ENCODE data around the gene CTIF. TPM values are rescaled to one million over a fixed set of nuclear protein-coding genes. Genes with fewer than 3 reads are reported as not detected.

The CTIF gene
- total and polyA plus RNA-seq, 5 donors: 41.0 to 78.2 (median 48.5) TPM

DNA sequence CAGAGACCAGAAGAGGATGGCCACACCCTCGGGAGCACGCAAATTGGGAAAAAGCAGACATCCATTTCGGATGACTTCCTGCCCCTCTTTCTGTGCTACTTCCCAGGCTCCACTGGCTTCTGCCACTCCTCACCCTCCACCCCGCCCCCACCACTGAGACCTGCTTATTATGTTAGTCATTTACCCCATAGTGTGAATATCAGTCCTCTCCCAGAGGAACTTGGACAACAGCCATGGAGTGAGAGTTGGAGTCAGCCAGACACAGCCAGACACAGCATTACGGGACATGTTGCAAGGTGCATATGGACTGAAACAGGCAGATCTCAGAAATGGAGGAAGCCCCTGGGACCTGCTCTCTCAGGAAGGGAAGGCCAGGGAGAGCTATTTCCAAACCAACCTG, 51.8 kb downstream of the CTIF start:
- no peak for DNase-seq
- WGBS: 75% methylated on average over 5 of the region's 5 CpGs
- intact Hi-C loops (cut with DNase I): no loop called here
- H3K9me3 ChIP-seq (ENCODE audit: control insufficient read depth, low read length): no peaks in the 10 kb centered on the region
- no peaks in the 10 kb centered on the region for H3K27me3 ChIP-seq (ENCODE audit: control insufficient read depth, insufficient read depth)
- peak in 1 of 2 donors; percentile 55 for ATAC-seq
- H3K4me1 ChIP-seq (ENCODE audit: control insufficient read depth, insufficient read depth, low read length): peaks cover 11% of the 10 kb centered on the region
- no peak overlapping the region for H3K4me3 ChIP-seq (ENCODE audit: low read length)
- peak overlapping the region; percentile 73 for H3K27ac ChIP-seq (ENCODE audit: low read length)

DNA sequence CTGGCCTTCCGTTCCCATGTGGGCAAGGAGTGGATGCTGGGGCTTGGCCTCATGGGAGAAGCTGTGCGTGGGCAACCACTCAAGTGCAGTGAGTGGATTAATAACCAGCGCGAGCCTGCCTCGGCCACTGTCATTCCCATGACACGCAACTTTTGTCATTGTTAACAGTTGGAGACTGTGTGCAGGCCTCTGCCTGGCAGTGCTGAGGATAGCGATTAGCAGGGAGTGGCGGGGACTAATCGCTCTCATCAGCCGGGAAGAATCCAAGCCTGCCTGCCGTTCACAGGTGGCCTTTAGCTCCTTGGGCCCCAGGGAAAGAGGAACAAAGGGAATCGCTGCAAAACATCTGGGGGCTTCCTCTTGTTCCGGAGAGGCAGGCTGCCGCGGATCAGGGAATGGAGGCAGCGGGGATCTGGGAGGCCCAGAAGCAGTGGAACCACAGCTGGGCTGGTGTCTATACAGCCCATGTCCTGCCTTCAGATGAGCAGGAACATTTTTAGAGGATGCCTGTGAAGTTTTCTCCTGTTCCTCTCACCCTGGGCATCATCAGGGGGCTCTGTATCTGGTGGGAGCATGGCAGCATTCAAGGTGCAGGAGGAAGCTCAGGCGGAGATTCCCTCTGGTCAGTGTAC, 53.8 kb downstream of the CTIF start:
- DNase-seq (no peak), ATAC-seq (no peak)
- no peaks in the 10 kb centered on the region for H3K9me3 ChIP-seq (ENCODE audit: control insufficient read depth, low read length)
- intact Hi-C loops (cut with DNase I): no loop called here
- peak overlapping the region; percentile 14 for H3K27ac ChIP-seq (ENCODE audit: low read length)
- WGBS: 78% methylated on average over 17 of the region's 17 CpGs
- no peak overlapping the region for H3K4me3 ChIP-seq (ENCODE audit: low read length)
- H3K27me3 ChIP-seq (ENCODE audit: control insufficient read depth, insufficient read depth): no peaks in the 10 kb centered on the region
- peaks cover 11% of the 10 kb centered on the region for H3K4me1 ChIP-seq (ENCODE audit: control insufficient read depth, insufficient read depth, low read length)

DNA sequence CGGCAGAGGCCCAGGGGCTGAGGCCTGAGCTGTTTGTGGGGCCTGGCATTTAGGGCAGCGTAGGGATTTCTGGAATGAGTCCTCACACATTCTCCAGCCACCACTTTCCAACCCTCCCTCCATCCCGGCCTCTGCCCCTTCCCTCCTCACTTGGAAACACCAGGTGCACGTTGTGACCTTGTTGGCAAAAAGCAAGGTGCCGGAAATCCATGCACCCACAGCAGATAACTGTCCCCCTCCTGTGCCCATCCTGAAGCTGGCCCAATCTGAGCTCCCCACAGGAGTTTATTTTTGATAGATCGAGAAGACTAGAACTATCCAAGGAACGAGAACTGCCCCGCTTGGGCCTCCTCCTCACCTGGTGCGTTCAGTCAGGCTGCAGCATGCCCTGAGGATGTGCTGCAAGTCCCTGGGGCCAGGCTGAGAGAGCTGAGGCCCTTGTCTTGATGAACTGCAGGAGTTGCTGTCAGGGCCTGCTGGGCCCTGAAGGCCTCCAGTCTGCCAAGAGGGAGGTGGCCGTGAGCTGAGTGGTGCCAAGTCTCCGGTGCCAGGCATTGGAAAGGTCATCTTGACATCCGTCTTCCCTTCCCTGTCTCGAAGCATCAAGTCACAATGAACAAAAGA, 55.8 kb downstream of the CTIF start:
- no peaks in the 10 kb centered on the region for H3K9me3 ChIP-seq (ENCODE audit: control insufficient read depth, low read length)
- intact Hi-C loops (cut with DNase I): no loop called here
- H3K27ac ChIP-seq (ENCODE audit: low read length): peak overlapping the region; percentile 55
- peak in 2 of 3 donors; percentile 50 to 73 for DNase-seq
- H3K4me1 ChIP-seq (ENCODE audit: control insufficient read depth, insufficient read depth, low read length): peaks cover 14% of the 10 kb centered on the region
- WGBS: 69% methylated on average over 13 of the region's 13 CpGs
- H3K4me3 ChIP-seq (ENCODE audit: low read length): no peak overlapping the region
- ATAC-seq: peak; percentile 42 to 62
- H3K27me3 ChIP-seq (ENCODE audit: control insufficient read depth, insufficient read depth): no peaks in the 10 kb centered on the region

DNA sequence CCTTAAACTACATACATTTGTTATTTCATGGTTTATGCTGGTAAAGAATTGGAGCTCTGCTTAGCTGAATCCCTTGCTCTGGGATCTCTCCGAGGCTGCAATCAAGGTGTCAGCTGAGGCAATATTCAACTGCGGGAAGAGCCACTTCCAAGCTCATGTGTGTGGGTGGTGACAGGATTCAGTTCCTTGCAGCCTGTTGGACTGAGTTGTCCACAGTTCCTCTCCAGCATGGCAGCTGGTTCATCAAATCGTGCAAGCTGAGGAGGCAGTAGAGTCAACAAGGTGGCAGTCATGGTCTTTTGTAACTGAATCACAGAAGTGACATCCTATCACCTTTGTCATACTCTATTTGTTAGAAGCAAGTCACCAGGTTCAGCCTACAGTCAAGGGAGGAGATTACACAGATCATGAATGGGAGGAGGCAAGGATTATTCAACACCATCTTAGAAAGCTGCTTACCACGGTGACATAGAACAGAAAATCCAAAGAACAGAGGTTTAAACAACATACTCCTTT, 56.9 kb downstream of the CTIF start:
- H3K4me3 ChIP-seq (ENCODE audit: low read length): no peak overlapping the region
- no peaks in the 10 kb centered on the region for H3K9me3 ChIP-seq (ENCODE audit: control insufficient read depth, low read length)
- ATAC-seq: no peak
- peak overlapping the region; percentile 23 for H3K27ac ChIP-seq (ENCODE audit: low read length)
- no peak for DNase-seq
- WGBS: 93% methylated on average over 4 of the region's 4 CpGs
- H3K27me3 ChIP-seq (ENCODE audit: control insufficient read depth, insufficient read depth): no peaks in the 10 kb centered on the region
- intact Hi-C loops (cut with DNase I): no loop called here
- peaks cover 15% of the 10 kb centered on the region for H3K4me1 ChIP-seq (ENCODE audit: control insufficient read depth, insufficient read depth, low read length)

DNA sequence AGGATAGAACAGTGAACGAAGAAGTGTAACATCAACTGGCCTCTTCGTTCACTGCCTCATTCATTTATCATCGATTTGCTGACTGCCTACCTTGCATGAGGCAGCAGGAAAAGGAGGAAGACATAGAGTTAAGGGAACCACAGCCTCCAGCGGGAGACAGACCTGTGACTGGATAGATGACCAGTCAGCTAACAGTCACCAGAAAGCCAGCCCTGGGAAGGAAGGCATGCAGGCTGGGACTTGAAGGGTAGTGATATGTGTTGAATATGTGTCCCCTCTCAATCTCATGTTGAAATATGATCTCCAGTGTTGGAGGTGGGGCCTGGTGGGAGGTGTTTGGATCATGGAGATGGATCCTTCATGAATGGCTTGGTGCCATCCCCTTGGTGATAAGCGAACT, 58.3 kb downstream of the CTIF start:
- Histone ChIP-seq H3K9me3 (ENCODE audit: control insufficient read depth, low read length) (no peaks in the 10 kb centered on the region), H3K4me3 (ENCODE audit: low read length) (no peak overlapping the region), H3K4me1 (ENCODE audit: control insufficient read depth, insufficient read depth, low read length) (peaks cover 15% of the 10 kb centered on the region), H3K27me3 (ENCODE audit: control insufficient read depth, insufficient read depth) (no peaks in the 10 kb centered on the region), H3K27ac (ENCODE audit: low read length) (peak overlapping the region; percentile 33)
- ATAC-seq (peak in 1 of 2 donors; percentile 12), DNase-seq (no peak)
- intact Hi-C loops (cut with DNase I): no loop called here
- 61% methylated on average over 5 of the region's 5 CpGs for WGBS

DNA sequence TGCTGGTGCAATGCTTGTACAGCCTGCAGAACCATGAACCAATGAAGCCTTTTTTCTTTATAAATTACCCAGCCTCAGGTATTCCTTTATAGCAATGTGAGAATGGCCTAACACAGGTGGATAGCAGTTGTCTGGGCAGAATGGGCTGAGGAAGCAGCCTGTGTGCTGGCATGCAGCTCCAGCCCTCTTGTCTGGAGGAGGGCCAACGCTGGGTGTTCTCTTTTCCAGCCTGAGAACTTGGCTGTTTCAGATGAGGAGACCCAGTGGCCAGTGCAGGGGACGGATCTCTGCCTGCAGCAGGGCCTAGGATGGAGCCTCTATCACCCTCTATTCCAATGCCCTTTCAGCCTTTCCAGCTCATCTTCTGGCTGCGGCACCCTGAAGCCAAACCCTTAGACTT, 58.8 kb downstream of the CTIF start:
- intact Hi-C loops (cut with DNase I): no loop called here
- peak overlapping the region; percentile 46 for H3K27ac ChIP-seq (ENCODE audit: low read length)
- no peak for ATAC-seq

DNA sequence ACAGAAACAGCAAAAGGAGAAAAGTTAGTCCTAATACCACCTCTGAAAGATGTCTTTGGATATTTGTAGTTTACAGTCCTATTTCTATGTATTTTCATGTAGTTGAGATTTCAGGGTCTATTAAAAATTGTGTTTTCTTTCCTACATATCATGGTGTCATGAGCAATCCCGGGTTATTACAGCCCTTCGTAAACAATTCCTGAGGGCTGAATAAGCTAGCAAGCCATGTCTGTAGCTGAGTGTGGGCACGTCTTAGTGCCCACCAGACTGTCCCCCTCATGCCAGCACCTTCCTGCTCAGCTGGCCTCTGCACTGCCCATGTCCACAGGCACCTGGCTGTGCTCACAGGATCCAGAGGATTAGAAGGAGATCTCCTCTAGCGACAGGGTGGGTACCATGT, 60.6 kb downstream of the CTIF start:
- ATAC-seq: no peak
- Histone ChIP-seq H3K27ac (ENCODE audit: low read length) (no peak overlapping the region), H3K27me3 (ENCODE audit: control insufficient read depth, insufficient read depth) (no peaks in the 10 kb centered on the region), H3K4me1 (ENCODE audit: control insufficient read depth, insufficient read depth, low read length) (peaks cover 15% of the 10 kb centered on the region), H3K4me3 (ENCODE audit: low read length) (no peak overlapping the region), H3K9me3 (ENCODE audit: control insufficient read depth, low read length) (no peaks in the 10 kb centered on the region)
- intact Hi-C loops (cut with DNase I): no loop called here
- no peak for DNase-seq
- 89% methylated on average over 4 of the region's 4 CpGs for WGBS

More for the DNA sequence above, 58.8 kb downstream of the CTIF start:
- WGBS: 69% methylated on average over 3 of the region's 3 CpGs
- no peak for DNase-seq
- Histone ChIP-seq H3K4me1 (ENCODE audit: control insufficient read depth, insufficient read depth, low read length) (peaks cover 15% of the 10 kb centered on the region), H3K27me3 (ENCODE audit: control insufficient read depth, insufficient read depth) (no peaks in the 10 kb centered on the region), H3K4me3 (ENCODE audit: low read length) (no peak overlapping the region), H3K9me3 (ENCODE audit: control insufficient read depth, low read length) (no peaks in the 10 kb centered on the region)

DNA sequence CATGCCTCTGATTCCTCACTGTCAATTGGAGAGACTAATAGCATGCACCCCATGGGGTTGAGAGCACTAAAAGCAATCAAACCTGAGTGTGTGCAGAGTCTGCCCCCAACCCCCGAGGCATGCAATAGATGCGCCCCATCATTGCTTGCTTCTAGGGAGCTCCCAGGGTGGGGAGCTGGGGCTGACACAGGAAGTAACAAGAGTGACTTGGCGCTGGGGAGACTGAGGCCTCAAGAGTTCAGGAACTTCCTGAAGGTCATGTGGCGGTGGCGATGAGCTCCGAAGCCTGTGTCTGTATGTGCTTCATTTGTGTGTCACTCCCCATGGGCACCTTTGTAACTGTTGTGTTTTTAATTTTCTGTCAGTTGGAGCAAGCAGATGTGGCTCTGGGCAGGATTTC, 61.2 kb downstream of the CTIF start:
- Histone ChIP-seq H3K9me3 (ENCODE audit: control insufficient read depth, low read length) (no peaks in the 10 kb centered on the region), H3K4me3 (ENCODE audit: low read length) (no peak overlapping the region), H3K27me3 (ENCODE audit: control insufficient read depth, insufficient read depth) (no peaks in the 10 kb centered on the region), H3K4me1 (ENCODE audit: control insufficient read depth, insufficient read depth, low read length) (peaks cover 12% of the 10 kb centered on the region), H3K27ac (ENCODE audit: low read length) (peak overlapping the region; percentile 83)
- 85% methylated on average over 6 of the region's 6 CpGs for WGBS
- ATAC-seq: no peak
- intact Hi-C loops (cut with DNase I): loop anchor here in 1 of 4 donors (5.0 kb wide), 1 partner anchor 58 kb away; no protein-coding TSS in a partner anchor
- peak in 1 of 3 donors; percentile 27 for DNase-seq

DNA sequence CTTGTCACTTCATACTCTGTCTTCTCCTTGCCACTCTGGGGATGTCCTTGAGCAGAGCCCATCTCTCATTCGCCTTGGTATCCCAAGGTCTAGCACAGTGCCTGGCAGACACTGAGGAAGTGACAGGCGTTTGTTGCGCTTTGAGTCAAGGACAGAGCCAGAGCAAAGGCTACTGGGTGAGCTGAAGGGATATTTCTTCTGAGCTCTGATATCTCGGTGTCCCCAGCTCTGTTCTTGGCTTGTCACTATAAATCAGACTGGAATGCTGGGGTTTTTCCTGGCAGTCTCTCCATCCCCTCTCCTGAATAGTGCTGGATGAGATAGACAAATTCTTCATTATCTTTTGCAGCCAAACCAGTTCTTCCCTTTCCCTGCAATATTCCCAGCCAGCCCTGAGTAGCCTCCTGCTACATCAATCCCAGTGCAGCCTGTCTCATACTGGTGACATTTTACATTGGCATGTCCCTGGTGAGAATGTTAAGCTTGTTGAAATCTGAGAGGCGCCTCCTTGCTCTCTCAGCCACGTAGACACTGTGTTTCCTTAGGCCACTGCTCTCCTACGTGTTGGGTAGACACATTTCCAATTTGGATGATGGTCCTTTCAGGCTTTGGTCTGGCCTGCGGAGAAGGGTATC, 61.7 kb downstream of the CTIF start:
- 49% methylated on average over 8 of the region's 8 CpGs for WGBS

DNA sequence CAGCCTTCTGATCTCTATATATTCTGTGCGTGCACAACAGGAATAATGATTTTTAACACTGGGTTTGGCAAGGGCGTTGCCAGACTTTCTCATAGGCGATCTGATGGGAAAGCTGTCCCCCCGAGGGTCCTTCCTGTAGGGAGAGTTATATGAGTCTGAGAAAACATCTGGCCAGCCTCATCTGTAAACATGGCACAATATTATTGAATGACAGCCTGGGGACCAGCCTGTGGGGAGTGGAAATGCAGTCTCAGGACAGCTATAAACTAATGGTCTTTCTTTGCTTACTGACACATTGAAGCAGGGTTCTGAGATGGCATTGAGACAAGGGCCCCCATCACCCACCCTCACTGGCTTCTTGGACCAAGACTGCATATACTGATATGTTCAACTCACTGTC, 62.5 kb downstream of the CTIF start:
- no peaks in the 10 kb centered on the region for H3K27me3 ChIP-seq (ENCODE audit: control insufficient read depth, insufficient read depth)
- intact Hi-C loops (cut with DNase I): loop anchor here in 1 of 4 donors (5.0 kb wide), 1 partner anchor 59 kb away; no protein-coding TSS in a partner anchor
- WGBS: 83% methylated on average over 4 of the region's 4 CpGs
- H3K4me1 ChIP-seq (ENCODE audit: control insufficient read depth, insufficient read depth, low read length): peaks cover 12% of the 10 kb centered on the region
- DNase-seq: no peak
- no peak overlapping the region for H3K4me3 ChIP-seq (ENCODE audit: low read length)
- ATAC-seq: no peak
- H3K9me3 ChIP-seq (ENCODE audit: control insufficient read depth, low read length): no peaks in the 10 kb centered on the region
- no peak overlapping the region for H3K27ac ChIP-seq (ENCODE audit: low read length)

More for the DNA sequence above, 61.7 kb downstream of the CTIF start:
- H3K9me3 ChIP-seq (ENCODE audit: control insufficient read depth, low read length): no peaks in the 10 kb centered on the region
- DNase-seq (peak in 1 of 3 donors; percentile 32), ATAC-seq (peak; percentile 55 to 81)
- H3K27me3 ChIP-seq (ENCODE audit: control insufficient read depth, insufficient read depth): no peaks in the 10 kb centered on the region
- peaks cover 12% of the 10 kb centered on the region for H3K4me1 ChIP-seq (ENCODE audit: control insufficient read depth, insufficient read depth, low read length)
- H3K4me3 ChIP-seq (ENCODE audit: low read length): no peak overlapping the region
- intact Hi-C loops (cut with DNase I): loop anchor here in 1 of 4 donors (5.0 kb wide), 1 partner anchor 58 kb away; no protein-coding TSS in a partner anchor
- peak overlapping the region; percentile 83 for H3K27ac ChIP-seq (ENCODE audit: low read length)
